Stimulated activated CD8-positive, alpha-beta memory T cell treated with anti-CD3 and anti-CD28 coated beads, Interleukin-12 subunit alpha, Interleukin-12 subunit beta, amount 100 ng/mL, for 1 hour (primary cell): ENCODE measurements around the gene ARID5B.
"Not testable (repeated sequence)": the region's sequence is repeated elsewhere in the genome, so short reads cannot be mapped to it uniquely, and the experiment has no call there.

Source experiments
- DNase-seq: peaks from one replicate; pipeline ENCODE4 v3.0.0-alpha.2; 2020; ENCODE audit warnings: low read depth

Gene ARID5B

GRCh38 chr10:62016623-62017490 is 115.4 kb downstream of the ARID5B start:
- no peak for DNase-seq

- DNase-seq = no peak
Measured at GRCh38 chr10:62017491-62017870, 116.0 kb downstream of the ARID5B start.

- no peak for DNase-seq
Measured at GRCh38 chr10:62018131-62018911, 116.8 kb downstream of the ARID5B start.

- no peak for DNase-seq
Measured at GRCh38 chr10:62019013-62019684, 117.7 kb downstream of the ARID5B start.

GRCh38 chr10:62019685-62020359 is 118.3 kb downstream of the ARID5B start:
- DNase-seq = no peak

- DNase-seq = no peak
Measured at GRCh38 chr10:62021128-62021665, 119.7 kb downstream of the ARID5B start.

GRCh38 chr10:62021978-62022802 is 120.7 kb downstream of the ARID5B start:
- DNase-seq = no peak

GRCh38 chr10:62022830-62023229 is 121.3 kb downstream of the ARID5B start:
- DNase-seq = no peak

- DNase-seq = no peak
Measured at GRCh38 chr10:62023329-62023728, 121.8 kb downstream of the ARID5B start.

- no peak for DNase-seq
Measured at GRCh38 chr10:62024026-62024701, 122.7 kb downstream of the ARID5B start.

- DNase-seq = no peak
Measured at GRCh38 chr10:62025134-62025794, 123.8 kb downstream of the ARID5B start.

GRCh38 chr10:62025901-62026879 is 124.7 kb downstream of the ARID5B start:
- no peak for DNase-seq

- DNase-seq = no peak
Measured at GRCh38 chr10:62027841-62028501, 126.5 kb downstream of the ARID5B start.

- not testable (repeated sequence) for DNase-seq
Measured at GRCh38 chr10:62028502-62028842, 127.0 kb downstream of the ARID5B start.

- DNase-seq = no peak
Measured at GRCh38 chr10:62029401-62029800, 127.9 kb downstream of the ARID5B start.

GRCh38 chr10:62031507-62031906 is 130.0 kb downstream of the ARID5B start:
- DNase-seq = no peak

GRCh38 chr10:62033125-62033524 is 131.6 kb downstream of the ARID5B start:
- DNase-seq = no peak

- no peak for DNase-seq
Measured at GRCh38 chr10:62034096-62034640, 132.7 kb downstream of the ARID5B start.
